Dedifferentiated amniotic fluid mesenchymal stem cell (primary cell): Measurements from ENCODE around the gene WDFY4.

Source experiments
- DNase-seq: peaks from one replicate; pipeline ENCODE4 v3.0.0-alpha.2; 2016; ENCODE audit errors: extremely low spot score

The WDFY4 gene

GRCh38 chr10:48691812-48692528 lies 7.3 kb downstream of the WDFY4 start:
- DNase-seq = no peak

GRCh38 chr10:48692748-48693147 lies 8.1 kb downstream of the WDFY4 start:
- DNase-seq = no peak

- DNase-seq = no peak
Observed at GRCh38 chr10:48693206-48693605, 8.5 kb downstream of the WDFY4 start.

- DNase-seq = no peak
Observed at GRCh38 chr10:48694371-48695030, 9.8 kb downstream of the WDFY4 start.

GRCh38 chr10:48695636-48696534 lies 11.2 kb downstream of the WDFY4 start:
- no peak for DNase-seq

- no peak for DNase-seq
Observed at GRCh38 chr10:48696535-48696873, 11.8 kb downstream of the WDFY4 start.

GRCh38 chr10:48697091-48697490 lies 12.4 kb downstream of the WDFY4 start:
- DNase-seq = no peak

- DNase-seq = no peak
Observed at GRCh38 chr10:48697821-48698764, 13.4 kb downstream of the WDFY4 start.

- no peak for DNase-seq
Observed at GRCh38 chr10:48699011-48699627, 14.4 kb downstream of the WDFY4 start.

- no peak for DNase-seq
Observed at GRCh38 chr10:48700071-48700470, 15.4 kb downstream of the WDFY4 start.

GRCh38 chr10:48700493-48700892 lies 15.8 kb downstream of the WDFY4 start:
- DNase-seq = no peak

GRCh38 chr10:48701139-48701901 lies 16.6 kb downstream of the WDFY4 start:
- DNase-seq = no peak

GRCh38 chr10:48701941-48702340 lies 17.3 kb downstream of the WDFY4 start:
- no peak for DNase-seq

- no peak for DNase-seq
Observed at GRCh38 chr10:48703531-48704122, 19.0 kb downstream of the WDFY4 start.

- no peak for DNase-seq
Observed at GRCh38 chr10:48704156-48704555, 19.5 kb downstream of the WDFY4 start.

GRCh38 chr10:48705401-48705938 lies 20.8 kb downstream of the WDFY4 start:
- DNase-seq = no peak

- no peak for DNase-seq
Observed at GRCh38 chr10:48707472-48707871, 22.8 kb downstream of the WDFY4 start.

GRCh38 chr10:48708144-48708543 lies 23.5 kb downstream of the WDFY4 start:
- no peak for DNase-seq

- DNase-seq = no peak
Observed at GRCh38 chr10:48710647-48711275, 26.1 kb downstream of the WDFY4 start.
